Measurements from ENCODE around the gene SH3D19.
A peak's percentile ranks its signal among the peaks of the same experiment; 100 is the strongest.

DNA sequence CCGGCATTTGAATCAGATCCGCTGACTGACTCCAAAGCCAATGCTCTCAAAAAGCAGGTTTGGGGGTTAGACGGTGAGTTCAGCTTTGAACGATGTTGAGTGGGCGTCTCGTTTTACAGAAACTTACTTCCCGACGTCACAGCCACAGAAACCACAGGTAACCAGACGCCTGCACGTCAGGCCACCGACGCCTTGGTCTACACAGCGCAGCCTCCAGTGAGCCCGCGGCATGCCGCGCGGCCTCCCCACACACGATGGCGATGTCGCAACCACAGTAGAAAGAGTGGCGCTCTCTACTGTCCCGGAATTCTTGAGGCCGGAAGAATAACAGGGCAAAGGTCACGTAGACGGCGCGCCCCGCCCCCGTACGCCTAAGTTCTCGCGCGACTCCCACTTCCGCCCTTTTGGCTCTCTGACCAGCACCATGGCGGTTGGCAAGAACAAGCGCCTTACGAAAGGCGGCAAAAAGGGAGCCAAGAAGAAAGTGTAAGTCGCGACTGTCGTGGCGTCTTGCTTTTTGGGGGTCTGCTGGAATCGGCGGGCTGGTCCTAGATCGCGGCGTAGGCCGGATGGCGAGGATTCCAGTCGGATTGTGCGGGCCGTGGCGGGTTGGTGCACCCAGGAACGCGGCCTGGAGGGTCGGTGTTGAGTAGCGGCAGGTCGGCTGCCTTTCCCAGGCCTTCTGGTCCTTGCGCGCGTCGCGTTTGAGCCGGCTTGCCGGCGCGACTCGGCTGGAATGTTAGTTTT is 226.0 kb downstream of the SH3D19 start, which contains the start of gene RPS3A:
- TF ChIP-seq EZH2 (IDR thresholded peaks at IDR 0.05): no peak
- TF ChIP-seq, protein P1, sequence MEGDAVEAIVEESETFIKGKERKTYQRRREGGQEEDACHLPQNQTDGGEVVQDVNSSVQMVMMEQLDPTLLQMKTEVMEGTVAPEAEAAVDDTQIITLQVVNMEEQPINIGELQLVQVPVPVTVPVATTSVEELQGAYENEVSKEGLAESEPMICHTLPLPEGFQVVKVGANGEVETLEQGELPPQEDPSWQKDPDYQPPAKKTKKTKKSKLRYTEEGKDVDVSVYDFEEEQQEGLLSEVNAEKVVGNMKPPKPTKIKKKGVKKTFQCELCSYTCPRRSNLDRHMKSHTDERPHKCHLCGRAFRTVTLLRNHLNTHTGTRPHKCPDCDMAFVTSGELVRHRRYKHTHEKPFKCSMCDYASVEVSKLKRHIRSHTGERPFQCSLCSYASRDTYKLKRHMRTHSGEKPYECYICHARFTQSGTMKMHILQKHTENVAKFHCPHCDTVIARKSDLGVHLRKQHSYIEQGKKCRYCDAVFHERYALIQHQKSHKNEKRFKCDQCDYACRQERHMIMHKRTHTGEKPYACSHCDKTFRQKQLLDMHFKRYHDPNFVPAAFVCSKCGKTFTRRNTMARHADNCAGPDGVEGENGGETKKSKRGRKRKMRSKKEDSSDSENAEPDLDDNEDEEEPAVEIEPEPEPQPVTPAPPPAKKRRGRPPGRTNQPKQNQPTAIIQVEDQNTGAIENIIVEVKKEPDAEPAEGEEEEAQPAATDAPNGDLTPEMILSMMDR (IDR thresholded peaks at IDR 0.05): peak; percentile 86
